Adipocyte (in vitro differentiated cells): ENCODE measurements around the gene CUEDC2.

Source experiments
- DNase-seq: peaks from one replicate; pipeline ENCODE4 v3.0.0-alpha.2; 2015; ENCODE audit warnings: low read depth
- H3K27me3 ChIP-seq: replicated peaks from 2 replicates; pipeline ENCODE4 v1.7.0; 2013; ENCODE audit warnings: mild to moderate bottlenecking, low read length, moderate library complexity; ENCODE audit not compliant: control insufficient read depth, insufficient read depth
- H3K36me3 ChIP-seq: 2 replicates; pipeline ENCODE4 v1.7.0; 2013; ENCODE audit warnings: low read length, mild to moderate bottlenecking, moderate library complexity; ENCODE audit not compliant: control insufficient read depth, insufficient read depth, severe bottlenecking
- H3K4me1 ChIP-seq: 2 replicates; pipeline ENCODE4 v1.7.0; 2013; ENCODE audit warnings: mild to moderate bottlenecking, low read length, moderate library complexity; ENCODE audit not compliant: control insufficient read depth, insufficient read depth
- H3K4me3 ChIP-seq: 2 replicates; pipeline ENCODE4 v1.7.0; 2013; ENCODE audit warnings: mild to moderate bottlenecking, low read length, moderate library complexity
- H3K9ac ChIP-seq: 2 replicates; pipeline ENCODE4 v1.7.0; 2013; ENCODE audit warnings: mild to moderate bottlenecking, low read length, moderate library complexity
- H3K9me3 ChIP-seq: 2 replicates; pipeline ENCODE4 v1.7.0; 2013; ENCODE audit warnings: mild to moderate bottlenecking, low read length, moderate library complexity; ENCODE audit not compliant: control insufficient read depth

CUEDC2 gene

DNA sequence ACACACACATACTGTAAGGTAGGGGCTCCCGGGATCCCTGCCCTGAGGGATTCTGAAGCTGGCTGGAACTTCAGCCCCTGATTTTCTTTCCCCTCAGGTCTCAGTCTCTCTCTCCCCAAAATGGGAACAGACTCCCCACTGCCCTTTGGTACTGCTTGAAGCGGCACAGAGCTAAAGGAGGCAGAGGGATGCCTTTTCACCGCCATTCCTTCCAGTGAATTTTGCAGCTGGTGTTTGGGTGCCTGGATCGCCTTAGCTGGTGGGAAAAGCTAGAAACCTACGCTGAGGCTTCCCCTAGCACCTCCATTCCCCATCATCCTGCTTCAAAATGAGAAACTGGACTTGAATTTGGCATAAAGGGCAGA lies 2.7 kb upstream of the CUEDC2 start:
- peak overlapping the region; percentile 42 for H3K4me3 ChIP-seq

DNA sequence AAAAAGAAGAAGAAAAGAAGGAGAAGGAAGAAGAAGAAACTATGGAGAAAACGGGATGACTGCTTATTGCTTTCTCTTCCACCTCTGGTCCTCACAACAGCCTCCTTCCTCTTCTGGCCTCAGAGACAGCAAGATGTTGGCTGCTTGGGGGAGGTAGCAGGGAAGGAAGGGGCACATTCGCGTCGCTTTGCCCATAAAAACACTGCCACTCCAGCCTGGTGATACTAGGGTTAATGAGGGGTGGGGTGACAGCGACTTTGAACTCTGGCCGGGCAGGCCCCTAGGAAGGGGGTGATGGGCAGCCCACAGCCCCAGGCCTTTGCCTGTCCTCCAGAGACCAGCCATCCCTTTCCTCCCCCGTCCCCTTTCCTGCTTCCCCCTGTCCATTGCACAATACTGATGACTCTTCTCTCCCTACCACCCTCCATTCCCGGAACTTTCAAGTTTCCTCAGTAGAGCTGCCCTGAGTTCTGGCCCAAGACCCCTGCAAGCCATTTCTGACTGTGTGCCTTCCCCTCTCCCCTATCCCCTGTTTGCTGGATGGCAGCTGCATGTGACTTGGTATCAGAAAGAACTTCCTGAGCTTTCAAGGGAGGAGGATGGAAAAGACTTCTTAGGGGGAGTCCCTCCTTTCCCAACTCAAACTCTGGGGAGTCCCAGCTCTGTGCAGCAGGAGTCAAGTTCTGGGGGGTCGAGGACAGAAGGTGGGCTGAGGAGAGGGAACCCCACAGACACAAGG lies 2.2 kb upstream of the CUEDC2 start:
- DNase-seq = peak; percentile 77
- H3K4me1 ChIP-seq = peaks cover 26% of the 10 kb centered on the region
- no peaks in the 10 kb centered on the region for H3K27me3 ChIP-seq
- H3K9ac ChIP-seq = peak overlapping the region; percentile 43
- peak overlapping the region; percentile 42 for H3K4me3 ChIP-seq
- H3K9me3 ChIP-seq = no peaks in the 10 kb centered on the region
- H3K36me3 ChIP-seq = peaks cover 3% of the 10 kb centered on the region

More for the DNA sequence above, 2.7 kb upstream of the CUEDC2 start:
- H3K9me3 ChIP-seq = no peaks in the 10 kb centered on the region
- peak overlapping the region; percentile 43 for H3K9ac ChIP-seq
- peaks cover 3% of the 10 kb centered on the region for H3K36me3 ChIP-seq
- DNase-seq = no peak
- H3K4me1 ChIP-seq = peaks cover 26% of the 10 kb centered on the region
- H3K27me3 ChIP-seq = no peaks in the 10 kb centered on the region

GRCh38 chr10:102433619-102434046 lies 1.3 kb upstream of the CUEDC2 start:
- no peak overlapping the region for H3K9ac ChIP-seq
- H3K9me3 ChIP-seq = no peaks in the 10 kb centered on the region
- H3K27me3 ChIP-seq = no peaks in the 10 kb centered on the region
- peaks cover 3% of the 10 kb centered on the region for H3K36me3 ChIP-seq
- no peak for DNase-seq
- H3K4me1 ChIP-seq = peaks cover 26% of the 10 kb centered on the region
- H3K4me3 ChIP-seq = no peak overlapping the region

GRCh38 chr10:102431452-102432124 lies 786 bp downstream of the CUEDC2 start:
- H3K27me3 ChIP-seq = no peaks in the 10 kb centered on the region
- peak overlapping the region; percentile 99 for H3K9ac ChIP-seq
- H3K4me3 ChIP-seq = peak overlapping the region; percentile 98
- H3K9me3 ChIP-seq = no peaks in the 10 kb centered on the region
- H3K36me3 ChIP-seq = peaks cover 3% of the 10 kb centered on the region
- DNase-seq = peak; percentile 51
- H3K4me1 ChIP-seq = peaks cover 26% of the 10 kb centered on the region

DNA sequence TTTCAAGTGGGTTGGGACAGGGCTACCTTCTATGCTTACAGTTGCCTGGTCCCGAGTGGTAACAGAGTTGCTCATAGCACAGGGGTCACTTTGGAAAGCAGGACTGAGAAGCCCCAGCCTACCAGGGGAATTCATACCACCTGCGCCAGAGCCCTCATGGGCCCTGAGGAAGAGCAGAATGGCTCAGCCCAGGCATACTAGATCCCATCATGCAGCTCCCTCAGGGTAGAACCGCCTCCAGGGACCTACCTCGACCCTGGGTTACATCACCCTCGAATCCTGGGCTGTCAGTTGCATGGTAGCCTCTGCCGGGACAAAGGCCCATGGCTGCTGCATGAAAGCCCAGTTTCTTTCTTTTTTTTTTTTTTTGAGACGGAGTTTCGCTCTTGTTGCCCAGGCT lies 2.9 kb downstream of the CUEDC2 start:
- no peaks in the 10 kb centered on the region for H3K27me3 ChIP-seq
- DNase-seq = no peak

DNA sequence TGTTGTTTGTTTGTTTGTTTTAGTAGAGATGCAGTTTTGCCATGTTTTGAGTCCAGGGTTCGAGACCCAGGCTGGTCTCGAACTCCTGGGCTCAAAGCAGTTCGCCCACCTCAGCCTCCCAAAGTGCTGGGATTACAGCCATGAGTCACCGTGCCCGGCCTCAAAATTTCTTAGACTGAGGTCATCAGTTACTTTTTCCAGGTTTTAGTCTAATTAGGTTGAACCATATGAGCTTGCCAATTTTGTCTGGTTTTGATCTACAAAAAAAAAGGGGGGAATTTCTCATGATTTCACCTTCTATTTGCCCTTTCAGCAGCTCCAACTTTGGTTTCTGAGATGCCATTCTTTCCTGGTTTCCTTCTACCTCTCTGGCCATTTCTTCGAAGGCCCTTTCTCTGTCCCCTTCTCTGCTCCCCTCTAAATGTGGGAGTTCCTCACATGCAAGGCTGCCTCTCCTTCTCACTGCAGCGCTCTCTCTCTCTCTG lies 5.5 kb downstream of the CUEDC2 start:
- no peak for DNase-seq
- H3K4me3 ChIP-seq = no peak overlapping the region
- H3K9me3 ChIP-seq = no peaks in the 10 kb centered on the region
- no peak overlapping the region for H3K9ac ChIP-seq
- peaks cover 23% of the 10 kb centered on the region for H3K36me3 ChIP-seq
- peaks cover 19% of the 10 kb centered on the region for H3K4me1 ChIP-seq
- no peaks in the 10 kb centered on the region for H3K27me3 ChIP-seq

More for the DNA sequence above, 2.9 kb downstream of the CUEDC2 start:
- Histone ChIP-seq H3K4me1 (peaks cover 13% of the 10 kb centered on the region), H3K9ac (no peak overlapping the region), H3K4me3 (no peak overlapping the region), H3K9me3 (no peaks in the 10 kb centered on the region), H3K36me3 (peaks cover 8% of the 10 kb centered on the region)

DNA sequence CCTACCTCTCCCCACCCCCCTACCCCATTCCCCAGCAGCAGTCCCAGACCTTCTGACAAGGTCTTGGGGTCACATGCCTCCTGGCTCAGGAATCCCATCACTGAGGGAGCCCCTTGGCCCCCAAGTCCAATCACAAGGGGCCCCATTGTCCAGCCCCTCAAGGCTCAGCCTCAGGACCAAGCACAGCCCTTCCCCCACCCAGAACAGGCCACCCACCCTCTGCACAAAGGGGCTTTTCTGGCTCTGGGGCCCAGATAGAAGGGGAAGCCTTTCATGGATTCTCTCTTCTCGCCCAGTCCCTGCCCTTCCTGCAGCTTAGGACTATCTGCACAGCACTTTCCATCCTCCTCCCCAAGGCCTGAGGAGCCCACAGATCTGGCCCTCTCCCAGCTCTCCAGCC lies 6.9 kb downstream of the CUEDC2 start:
- no peaks in the 10 kb centered on the region for H3K9me3 ChIP-seq
- H3K9ac ChIP-seq = no peak overlapping the region

DNA sequence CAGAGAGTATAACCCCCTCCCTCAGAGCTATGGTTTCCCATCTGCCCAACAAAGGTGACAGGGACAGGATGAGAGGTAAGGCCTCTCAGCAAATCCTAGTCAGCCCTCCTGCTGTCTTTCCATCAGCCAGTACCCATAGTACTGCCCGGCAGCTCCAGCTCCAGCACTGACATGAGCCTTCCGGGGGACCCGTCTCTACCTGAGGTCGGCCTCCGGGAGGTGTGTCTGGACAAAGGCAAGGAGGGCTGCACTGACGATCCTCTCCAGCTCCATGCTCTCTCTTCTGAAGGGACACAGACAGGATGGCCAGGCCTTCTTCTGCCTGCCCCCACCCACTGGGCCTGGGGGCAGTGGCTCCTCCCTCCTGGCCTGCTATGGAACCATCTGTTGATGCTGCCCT lies 7.5 kb downstream of the CUEDC2 start:
- DNase-seq = no peak
- H3K9ac ChIP-seq = no peak overlapping the region

More for the DNA sequence above, 6.9 kb downstream of the CUEDC2 start:
- Histone ChIP-seq H3K36me3 (peaks cover 20% of the 10 kb centered on the region), H3K4me1 (peaks cover 12% of the 10 kb centered on the region), H3K27me3 (no peaks in the 10 kb centered on the region), H3K4me3 (no peak overlapping the region)
- no peak for DNase-seq

DNA sequence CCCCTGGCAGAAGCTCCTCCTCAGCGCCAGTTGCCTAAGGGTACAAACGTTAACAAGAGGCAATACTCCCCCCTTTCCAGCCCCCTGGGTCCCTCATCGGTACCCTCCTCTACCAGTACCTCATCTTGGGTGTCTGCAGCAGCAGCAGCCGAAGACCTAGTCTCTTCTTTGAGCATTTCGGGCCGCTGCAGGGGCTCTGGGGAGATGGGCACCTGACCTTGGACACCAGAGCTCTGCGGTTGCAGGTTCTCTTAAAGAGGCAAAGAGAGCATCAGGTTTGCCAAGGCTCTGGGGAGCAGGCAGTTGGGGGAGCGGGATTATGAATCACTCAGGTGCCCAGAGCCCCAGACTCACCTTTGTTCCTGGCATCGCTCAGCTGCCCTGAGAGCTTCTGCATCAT lies 8.2 kb downstream of the CUEDC2 start:
- no peak for DNase-seq
- Histone ChIP-seq H3K27me3 (no peaks in the 10 kb centered on the region), H3K9ac (no peak overlapping the region), H3K4me1 (peaks cover 21% of the 10 kb centered on the region), H3K4me3 (no peak overlapping the region), H3K36me3 (peaks cover 20% of the 10 kb centered on the region), H3K9me3 (no peaks in the 10 kb centered on the region)

More for the DNA sequence above, 7.5 kb downstream of the CUEDC2 start:
- Histone ChIP-seq H3K27me3 (no peaks in the 10 kb centered on the region), H3K4me1 (peaks cover 17% of the 10 kb centered on the region), H3K4me3 (no peak overlapping the region), H3K36me3 (peaks cover 20% of the 10 kb centered on the region), H3K9me3 (no peaks in the 10 kb centered on the region)

- H3K4me1 ChIP-seq = peaks cover 21% of the 10 kb centered on the region
- H3K4me3 ChIP-seq = no peak overlapping the region
- peaks cover 20% of the 10 kb centered on the region for H3K36me3 ChIP-seq
- no peaks in the 10 kb centered on the region for H3K9me3 ChIP-seq
- peaks cover under 1% of the 10 kb centered on the region for H3K27me3 ChIP-seq
- no peak overlapping the region for H3K9ac ChIP-seq
- no peak for DNase-seq
These were observed 8.9 kb downstream of the CUEDC2 start for GRCh38 chr10:102423372-102423968.

GRCh38 chr10:102422545-102423129 lies 9.7 kb downstream of the CUEDC2 start:
- peak overlapping the region; percentile 84 for H3K4me3 ChIP-seq
- peak; percentile 86 for DNase-seq
- H3K9me3 ChIP-seq = no peaks in the 10 kb centered on the region

More at GRCh38 chr10:102422545-102423129, 9.7 kb downstream of the CUEDC2 start:
- Histone ChIP-seq H3K27me3 (peaks cover 8% of the 10 kb centered on the region), H3K4me1 (peaks cover 21% of the 10 kb centered on the region), H3K36me3 (peaks cover 20% of the 10 kb centered on the region), H3K9ac (peak overlapping the region; percentile 84)
